Stimulated activated CD4-positive, alpha-beta T cell treated with anti-CD3 and anti-CD28 coated beads, TNF-alpha, amount 100 ng/mL, for 1 hour (primary cell): ENCODE data around the gene DCBLD1.
"Not testable (repeated sequence)": the region's sequence is repeated elsewhere in the genome, so short reads cannot be mapped to it uniquely, and the experiment has no call there.

Experiments
- DNase-seq, 3 donors: peaks; one replicate each; pipeline ENCODE4 v3.0.0-alpha.2; 2020; ENCODE audit warnings: low read depth in 3 of 3, low spot score in 1 of 3

The DCBLD1 gene

DNA sequence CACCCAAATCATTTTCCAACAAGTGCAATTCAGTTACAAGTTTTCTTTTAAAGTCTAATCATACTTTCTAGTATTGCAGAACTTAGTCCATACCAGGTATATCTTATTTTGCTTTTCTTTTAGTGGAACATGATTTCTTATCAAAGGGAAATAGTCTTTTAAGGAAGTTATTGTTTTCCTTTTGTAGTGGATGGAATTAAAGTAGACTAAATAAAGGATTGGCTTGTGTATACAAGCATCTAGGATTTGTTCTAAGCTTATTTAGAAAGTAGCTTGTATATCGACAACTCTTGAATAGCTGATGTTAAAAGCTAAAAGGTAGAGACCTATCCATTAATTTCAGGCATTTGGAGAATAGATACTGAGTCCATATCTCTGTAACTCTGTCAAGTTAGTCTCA is 14.8 kb downstream of the DCBLD1 start:
- DNase-seq: no peak

DNA sequence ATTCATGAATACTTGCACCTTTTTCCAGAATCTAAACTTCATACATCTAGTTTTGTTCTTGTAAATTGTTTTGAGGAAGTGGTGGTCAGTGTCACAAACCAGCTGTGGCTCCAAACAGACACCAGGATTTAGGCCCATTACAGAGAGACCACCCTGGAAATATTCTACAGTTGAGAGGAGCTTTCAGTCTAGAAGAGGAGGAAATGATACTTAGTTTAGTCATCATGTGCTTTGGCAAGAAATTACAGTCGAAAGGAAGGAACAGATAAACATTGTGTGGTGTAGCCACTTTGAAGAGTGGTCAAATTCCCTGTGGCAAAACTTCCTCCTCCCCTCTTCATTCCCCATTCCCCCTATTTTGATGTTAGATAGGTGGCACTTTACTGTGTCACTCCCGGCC is 15.7 kb downstream of the DCBLD1 start:
- no peak for DNase-seq

DNA sequence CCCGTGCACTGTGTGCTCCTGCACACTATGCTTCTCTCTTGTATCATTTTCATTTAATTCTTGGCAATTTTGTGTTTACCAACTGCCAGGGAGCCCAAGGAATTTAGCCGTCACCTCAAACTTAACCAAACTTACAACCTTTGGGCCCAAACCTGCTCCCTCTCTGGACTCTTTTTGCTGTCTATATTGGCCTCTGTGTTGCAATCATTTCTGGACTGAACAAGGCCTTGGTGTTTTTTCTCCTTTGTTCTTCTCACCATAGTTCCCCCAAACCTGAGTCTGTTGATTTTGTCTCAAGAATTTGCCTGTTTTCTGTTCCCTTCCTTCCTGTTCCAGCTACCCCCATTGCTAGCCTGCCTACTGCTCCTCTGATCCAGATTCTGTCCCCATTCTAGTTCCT is 19.2 kb downstream of the DCBLD1 start:
- DNase-seq: no peak

DNA sequence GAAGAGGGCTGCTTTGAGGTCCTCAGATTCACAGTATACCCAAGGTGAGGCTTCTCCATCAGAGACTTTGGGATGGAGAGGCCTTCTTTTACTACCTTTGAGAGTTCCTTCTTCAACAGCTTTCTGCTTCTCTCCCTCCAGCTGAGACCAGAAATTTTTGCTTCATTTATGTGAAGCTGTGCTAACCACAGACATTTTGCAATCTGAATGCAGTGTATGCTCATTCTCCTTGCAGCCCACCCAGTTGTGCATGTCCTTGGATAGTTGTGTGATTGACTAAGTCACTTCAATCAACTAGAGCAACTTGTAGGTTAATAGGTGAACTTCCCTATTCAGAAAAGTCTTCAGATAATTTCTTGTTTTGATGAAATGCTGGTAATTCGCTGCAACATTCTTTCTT is 20.1 kb downstream of the DCBLD1 start:
- no peak for DNase-seq

DNA sequence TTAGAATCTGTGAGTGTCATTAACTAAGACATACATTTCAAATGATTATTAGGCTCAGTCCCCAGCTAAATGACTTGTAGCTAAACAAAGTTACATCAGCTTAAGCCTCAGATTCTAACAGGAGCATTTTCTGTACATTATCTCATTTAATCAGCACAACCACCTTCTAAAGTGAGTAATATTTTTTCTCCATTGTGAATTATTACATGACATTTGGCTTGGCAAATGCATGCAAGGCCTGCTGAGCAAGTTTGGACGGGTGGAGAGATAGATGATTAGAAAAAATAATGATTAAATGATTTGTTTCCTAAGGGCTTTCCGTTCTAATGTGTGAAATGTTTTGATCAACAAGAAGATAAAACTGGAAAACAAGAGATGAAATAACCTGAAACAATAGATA is 20.7 kb downstream of the DCBLD1 start:
- no peak for DNase-seq

DNA sequence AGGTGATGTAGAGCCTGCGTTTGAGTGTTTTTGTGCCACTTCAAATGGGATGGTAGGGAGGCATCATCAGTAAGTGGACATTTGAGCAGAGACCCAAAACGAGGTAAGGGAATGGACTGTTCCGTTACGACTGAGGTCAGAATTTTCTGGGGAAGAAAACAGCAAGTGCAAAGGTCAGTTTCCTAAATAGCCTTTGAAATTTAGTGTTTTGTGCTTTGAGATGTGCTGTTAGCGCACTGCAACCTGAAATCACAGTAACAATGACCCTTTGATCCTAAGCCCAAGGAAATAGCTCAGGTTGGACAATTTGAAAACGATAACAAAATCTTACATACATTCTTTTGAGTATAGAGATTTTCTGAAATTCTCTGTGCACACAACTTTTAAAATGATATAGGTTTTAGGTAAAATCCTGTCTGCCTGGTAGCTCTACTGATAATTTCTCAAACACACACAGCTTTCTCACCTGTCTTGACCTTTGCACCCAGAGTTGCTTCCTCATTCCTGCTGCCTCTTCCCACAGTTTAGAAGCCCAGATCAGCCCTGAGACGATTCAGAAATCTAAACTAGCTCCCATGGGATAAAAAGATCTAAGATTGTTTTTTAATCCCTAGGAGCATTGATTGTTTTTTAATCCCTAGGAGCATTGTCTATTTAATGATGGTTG is 22.1 kb downstream of the DCBLD1 start:
- no peak for DNase-seq

DNA sequence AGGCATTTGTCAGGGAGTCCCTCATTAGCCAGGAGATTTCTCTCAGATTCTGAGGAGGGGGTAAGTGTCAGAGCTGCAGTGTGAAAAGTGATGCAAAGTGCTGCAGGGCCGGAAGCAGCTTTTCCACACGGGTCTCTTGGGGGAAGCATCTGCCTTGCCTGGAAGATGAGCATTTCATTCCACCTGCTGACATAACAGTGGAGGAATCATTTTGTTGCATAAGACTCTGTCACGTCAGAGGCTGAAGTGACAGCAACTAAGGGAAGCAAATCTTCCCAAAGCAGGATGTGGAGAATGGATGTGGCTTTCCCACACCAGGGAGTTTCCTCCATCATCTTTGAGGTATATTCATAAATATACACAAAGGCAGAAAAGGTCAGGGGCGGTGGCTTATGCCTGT is 22.8 kb downstream of the DCBLD1 start:
- no peak for DNase-seq

DNA sequence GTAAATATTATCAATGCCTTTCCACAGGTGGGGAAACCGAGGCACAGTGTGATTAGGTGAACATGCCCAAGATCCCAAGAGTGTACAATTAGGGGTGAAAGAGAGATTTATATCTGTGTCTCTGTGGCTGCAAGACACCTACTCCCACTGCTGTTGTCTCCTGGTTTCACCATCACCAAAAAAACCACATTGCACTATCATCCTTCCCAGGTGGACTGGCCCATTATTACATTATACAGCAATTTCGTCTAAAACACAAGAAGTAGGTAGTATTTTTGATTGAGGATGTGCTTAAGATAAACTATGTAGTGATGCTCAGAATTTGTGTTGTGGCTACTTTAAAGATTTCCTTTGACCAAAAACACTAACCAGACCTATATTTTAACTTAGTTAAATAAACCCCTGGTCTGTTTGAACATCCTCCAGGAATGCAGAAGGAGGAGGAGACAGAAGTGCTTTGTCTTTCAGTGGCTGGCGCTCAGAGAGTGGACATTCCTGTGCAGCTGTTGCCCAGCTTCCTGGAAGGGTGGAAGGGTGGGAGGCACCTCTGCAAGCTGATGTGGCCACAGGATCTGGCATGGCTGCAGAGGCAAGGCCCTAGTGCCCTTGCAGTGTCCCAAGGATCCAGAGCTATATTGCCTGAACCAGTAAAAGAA is 23.8 kb downstream of the DCBLD1 start:
- no peak for DNase-seq

DNA sequence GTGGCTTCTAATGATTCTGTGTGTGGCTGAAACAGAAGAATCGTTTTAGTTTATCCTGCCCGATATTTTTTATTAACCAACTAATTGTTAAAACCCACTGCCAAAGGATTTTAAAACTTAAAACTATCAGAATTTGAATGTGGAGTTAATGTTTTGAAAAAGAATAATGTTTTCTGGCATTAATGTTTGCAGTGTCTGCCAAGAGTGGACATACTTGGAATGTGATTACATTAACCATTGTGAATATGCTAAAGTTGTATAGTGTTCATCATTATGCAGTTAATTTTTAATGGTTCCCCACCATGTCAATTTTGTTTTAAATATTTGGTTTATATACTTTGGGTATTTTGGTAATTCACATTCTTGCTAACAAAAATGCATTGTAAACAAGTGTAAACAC is 24.4 kb downstream of the DCBLD1 start:
- DNase-seq: no peak

DNA sequence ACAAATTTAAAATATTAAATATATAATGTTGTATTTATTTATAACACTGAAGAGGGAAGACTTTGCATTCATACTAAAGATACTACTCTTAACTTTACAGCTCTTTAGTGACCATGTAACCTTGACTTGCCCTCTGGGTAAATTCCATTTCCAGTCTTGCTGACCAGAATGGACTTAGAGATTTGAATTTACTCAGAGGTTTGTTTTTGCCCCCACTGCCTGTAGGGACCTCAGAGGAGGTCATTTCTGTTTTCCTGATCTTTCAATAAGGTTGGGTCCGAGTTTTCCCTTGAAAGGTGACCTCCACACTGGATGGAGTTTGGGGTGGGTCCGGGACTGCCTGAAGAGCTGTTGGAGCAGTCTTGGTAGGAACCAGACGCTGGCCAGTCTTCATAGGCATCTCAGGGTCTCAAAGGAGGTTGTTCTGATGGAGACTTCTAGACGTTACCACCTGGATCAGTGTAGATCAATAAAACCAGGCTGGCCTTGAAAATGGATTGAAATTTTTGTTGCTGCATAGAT is 26.0 kb downstream of the DCBLD1 start:
- no peak for DNase-seq

DNA sequence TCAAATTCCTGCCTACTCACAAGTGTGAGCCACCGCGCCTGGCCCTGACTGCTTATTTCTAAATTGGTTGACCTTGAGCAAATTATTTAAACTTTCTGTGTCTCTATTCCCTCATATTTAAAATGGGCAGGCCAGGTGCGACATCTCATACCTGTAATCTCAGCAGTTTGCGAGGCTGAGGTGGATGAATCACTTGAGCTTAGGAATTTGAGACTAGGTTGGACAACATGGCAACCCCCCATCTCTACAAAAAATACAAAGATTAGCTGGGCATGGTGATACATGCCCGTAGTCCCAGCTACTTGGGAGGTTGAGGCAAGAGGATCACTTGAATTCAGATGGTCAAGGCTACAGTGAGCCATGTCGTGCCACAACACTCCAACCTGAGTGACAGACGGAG is 26.5 kb downstream of the DCBLD1 start:
- DNase-seq: no peak

DNA sequence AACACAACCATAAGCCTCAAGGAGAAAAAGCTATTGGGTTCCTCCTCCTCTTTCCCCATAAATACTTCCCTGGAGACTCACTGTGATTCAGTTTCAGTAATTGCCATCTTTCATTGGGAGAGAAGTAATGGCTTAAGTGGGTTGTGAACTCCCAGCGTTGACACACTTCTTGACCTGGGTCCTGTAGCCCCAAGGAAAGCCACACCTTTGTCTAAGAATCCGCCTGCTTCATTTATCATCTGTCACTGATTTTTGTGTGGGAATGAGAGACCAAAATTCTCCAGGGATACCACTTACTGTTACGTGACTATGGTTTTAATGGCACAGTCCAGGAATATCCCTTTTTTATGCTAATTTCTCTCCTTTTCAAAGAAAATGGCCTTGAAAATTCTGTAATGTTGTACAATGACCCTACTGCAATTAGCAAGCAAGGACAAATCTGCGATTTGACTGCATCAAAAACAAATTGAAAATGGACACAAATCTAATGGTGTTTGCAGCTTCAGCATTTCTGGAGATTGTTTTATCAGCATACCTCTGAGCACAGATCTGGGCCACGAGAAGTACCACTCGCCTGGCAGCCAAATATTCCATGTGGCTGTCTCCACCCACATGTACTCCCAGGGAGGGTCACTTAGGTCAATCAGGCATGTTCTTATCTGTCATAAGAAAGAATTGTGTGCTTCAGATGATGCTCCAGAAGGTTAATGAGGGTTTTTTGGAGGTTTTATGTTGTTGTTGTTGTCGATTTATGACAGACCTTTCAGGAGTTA is 29.8 kb downstream of the DCBLD1 start:
- no peak for DNase-seq

DNA sequence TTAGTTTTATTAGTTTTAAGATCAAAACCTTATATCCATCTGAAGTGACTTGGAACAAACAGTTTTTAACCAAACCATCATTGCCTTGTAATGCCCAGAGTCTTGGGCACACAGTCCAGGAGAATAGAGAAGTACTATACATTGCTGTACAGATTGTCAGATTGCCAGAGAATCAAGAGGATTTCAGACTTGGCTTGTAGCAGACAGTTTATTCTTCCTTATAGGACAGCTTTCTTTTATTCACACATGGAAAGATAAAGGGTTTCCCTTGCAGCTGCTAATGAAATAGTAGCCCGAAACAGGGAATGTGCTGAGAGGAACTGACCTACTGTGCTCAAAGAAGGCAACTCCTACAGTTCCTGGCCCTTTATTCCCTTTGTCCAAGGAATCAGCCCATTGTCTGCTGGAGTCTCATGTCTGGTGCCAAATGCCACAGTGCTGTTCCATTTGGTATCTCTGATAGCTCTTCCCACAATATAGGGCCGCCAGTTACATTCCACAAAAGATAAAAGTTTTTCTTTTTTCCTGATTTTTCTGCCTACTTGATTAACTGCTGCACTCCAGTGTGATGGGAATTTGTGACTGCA is 30.6 kb downstream of the DCBLD1 start:
- no peak for DNase-seq

DNA sequence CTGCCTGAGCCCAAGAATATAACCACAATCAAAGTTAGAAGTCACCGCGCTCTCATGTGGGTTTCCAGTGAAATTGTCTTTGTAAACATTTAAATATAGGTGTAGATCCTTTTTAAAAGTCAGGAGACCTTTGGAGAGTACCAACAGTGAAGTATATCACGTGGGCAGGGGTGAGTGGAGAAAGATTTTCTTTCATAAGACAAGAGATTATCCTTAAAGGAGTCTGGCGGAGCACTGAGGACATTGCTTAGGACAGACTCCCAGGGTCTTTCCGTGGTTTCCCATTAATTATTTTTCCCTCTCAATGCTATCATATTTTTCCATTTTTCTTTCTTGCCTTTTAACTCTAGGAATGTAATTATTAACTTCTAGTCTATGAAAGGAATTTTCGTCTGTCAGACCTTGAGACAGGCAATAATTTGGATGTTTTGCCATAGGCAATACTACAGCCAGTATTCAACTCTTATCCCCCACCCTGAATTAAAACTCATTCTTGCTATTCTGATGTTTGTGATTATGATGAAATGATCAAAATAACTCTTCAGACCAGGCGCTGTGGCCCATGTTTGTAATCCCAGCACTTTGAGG is 31.4 kb downstream of the DCBLD1 start:
- DNase-seq: no peak

DNA sequence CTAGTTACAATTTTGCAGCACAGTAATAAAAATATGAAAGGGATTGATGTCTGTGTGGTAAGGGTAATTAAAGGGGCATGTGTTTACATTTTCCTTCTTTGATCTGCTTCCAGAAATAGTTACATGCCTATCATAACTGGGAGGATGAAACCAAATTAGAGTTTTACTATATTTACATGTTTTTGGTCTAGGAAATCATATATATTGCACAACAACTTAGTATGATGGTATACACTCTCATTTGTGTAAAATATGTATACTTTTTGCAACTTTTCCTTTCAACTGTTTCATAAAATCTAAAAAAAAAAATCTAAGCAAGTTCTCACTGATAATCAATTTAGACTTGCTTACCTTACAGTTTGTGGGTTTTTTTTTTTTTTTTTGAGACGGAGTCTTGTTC is 32.2 kb downstream of the DCBLD1 start:
- no peak for DNase-seq

DNA sequence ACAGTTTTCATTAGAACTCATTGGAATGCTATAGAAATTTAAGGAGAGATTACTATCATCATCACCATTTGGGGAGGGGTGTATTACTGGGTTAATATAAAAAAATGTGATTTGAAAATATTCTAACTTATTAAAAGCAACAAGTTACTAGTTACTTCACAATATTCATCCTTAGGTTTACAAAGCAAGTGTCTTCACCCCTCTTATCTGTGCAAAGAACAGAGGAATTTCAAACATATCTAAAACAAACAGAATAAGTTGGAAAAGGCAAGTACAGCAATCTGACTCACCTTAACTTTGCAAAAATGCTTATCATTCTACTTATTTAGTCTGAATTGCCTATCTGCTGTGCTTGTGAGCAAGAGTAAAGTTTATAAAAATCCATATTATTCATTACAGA is 32.9 kb downstream of the DCBLD1 start:
- no peak for DNase-seq

DNA sequence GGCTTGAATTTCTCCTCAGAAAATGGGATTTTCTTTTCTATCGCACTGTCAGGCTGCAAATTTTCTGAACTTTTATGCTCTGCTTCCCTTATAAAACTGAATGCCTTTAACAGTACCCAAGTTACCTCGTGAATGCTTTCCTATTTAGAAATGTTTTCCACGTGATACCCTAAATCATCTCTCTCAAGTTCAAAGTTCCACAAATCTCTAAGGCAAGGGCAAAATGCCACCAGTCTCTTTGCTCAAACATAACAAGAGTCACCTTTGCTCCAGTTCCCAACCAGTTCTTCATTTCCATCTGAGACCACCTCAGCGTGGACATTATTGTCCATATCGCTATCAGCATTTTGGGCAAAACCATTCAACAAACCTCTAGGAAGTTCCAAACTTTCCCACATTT is 35.5 kb downstream of the DCBLD1 start:
- DNase-seq: not testable (repeated sequence)

DNA sequence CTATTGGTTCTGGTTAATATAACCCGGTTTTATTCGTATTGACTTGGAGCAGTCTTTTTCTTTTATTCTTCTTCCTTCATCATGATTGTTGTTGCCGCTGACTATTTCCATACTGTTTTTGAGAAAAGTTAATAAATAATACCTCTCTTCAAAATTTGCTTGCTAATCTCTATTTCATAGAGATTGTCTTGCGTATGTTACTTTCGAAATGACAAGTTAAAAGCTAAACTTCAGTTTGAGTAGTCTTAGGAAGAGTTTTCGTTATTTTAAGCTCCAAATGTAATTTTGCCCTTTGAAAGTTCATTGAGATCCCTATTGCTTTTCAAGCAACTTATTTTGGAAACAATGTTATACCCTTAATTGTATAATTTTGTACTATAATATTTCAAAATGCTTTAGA is 36.4 kb downstream of the DCBLD1 start:
- DNase-seq: no peak

DNA sequence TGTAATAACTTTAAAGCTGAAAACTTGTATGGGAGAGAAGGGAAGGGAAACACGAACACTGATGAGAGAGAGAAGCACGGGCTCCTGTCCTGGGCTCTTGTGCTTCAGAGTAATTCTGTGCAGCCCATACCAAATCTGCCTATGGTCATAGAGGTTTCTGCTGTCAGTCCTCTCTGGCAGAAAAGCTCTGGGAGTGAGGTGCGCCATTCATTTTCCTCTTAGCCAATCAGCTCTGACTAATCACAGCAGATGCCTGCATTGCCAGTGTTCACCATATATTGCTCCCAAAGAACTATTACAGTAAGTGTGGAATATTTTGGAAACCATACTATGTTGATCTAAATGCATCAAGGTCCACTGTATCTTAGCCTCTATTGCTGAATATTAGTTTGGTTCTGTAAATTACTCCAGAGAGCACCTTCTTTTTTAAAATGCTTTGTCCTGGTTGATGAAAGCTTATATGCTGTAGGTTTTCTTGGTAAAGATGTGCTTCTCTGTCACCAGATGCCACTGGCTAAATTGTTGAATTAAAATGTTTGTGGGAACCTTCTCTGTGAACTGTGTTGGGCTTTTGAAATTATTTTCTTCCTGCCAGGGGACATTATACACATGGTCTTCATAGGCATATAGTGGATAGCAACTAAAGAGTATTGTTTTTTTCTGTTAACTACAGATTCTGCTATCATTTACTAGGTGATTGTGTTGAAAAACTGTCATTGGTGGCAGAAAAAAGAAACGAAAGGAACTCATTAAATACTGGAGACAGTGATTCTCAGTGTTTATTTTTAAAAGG is 38.3 kb downstream of the DCBLD1 start:
- DNase-seq: no peak

DNA sequence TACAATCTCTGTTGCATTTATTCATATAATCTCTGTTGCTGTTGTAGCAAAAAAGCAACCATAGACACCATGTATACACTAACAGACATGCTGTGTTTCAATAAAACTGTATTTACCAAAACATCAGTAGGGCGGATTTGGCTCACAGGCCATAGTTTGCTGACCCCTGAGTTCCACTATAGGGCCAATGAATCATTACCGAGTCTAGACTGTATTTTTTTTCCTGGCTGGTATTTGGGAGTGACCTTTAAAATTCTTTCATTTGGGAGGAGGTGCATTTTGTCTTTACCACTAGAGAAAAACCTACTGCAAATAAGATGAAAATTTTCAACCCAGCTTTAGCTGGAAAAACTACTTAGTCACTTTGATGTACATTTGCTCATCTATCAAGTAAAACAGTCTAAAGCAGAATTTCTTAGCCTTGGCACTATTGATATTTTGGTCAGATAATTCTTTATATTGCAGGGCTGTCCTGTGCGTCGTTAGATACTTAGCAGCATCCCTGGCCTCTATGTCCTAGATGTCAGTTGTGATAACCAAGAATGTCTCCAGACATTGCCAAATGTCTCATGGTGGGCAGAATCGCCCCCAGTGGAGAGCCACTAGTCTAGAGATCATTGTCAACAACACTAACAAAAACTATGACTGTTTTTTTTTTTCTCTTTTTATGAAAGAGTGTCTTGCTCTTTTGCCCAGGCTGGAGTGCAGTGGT is 39.5 kb downstream of the DCBLD1 start:
- DNase-seq: no peak
